HTR-8/SVneo (cell line): ENCODE data around the gene CEP152.
"Not testable (repeated sequence)": the region's sequence is repeated elsewhere in the genome, so short reads cannot be mapped to it uniquely, and the experiment has no call there.

Source experiments
- DNase-seq: peaks from one replicate; pipeline ENCODE4 v3.0.0; 2011; ENCODE audit warnings: low spot score, mixed read lengths; ENCODE audit not compliant: insufficient read length
- FAIRE-seq: peaks from 2 replicates; lab custom pipeline; 2011; peaks lifted over from hg19 to GRCh38; lab: Jason Lieb, UNC

Gene CEP152

DNA sequence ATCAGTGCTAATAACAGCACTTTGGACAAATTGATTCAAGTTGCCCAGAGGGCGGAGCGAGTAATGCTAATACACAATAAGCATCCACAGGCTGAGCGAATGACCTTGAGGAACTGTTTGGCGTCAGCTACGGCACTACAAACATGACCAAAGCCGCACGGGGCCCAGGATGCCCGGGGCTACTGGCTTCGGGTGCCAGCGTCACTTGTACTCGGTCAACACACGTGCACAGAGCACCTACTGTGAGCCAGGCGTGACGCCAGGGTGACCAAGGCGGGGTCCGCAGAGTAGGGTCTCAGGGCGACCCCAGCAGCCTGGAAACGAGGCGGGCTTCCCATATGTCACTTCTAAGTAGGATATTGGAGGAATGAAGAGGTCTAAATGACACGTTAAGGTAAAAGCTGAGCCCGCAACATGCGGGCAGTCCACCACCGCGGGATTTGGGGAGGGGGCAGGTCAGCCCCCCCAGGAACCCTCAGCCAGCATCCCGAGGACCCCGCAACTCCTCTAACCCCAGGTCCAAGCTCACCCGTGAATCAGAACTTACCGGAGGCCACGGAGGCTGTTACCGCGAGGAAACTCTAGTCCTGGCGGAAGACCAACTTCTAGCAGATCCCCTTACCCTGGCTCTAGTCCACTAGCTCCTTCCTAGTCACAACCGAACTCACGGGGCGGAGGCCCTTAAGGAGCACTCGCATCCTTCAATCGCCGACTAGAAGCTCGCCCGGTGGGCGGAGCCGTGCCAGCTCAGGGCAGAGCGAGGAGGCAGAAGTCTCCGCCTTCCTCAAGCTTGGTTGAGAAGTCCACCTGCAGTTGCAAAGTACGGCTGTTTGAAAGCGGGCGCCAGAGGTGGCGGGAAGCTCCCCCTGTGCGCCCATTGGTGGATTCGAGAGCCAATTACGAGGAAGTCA is at the start of gene CEP152:
Gene CEP152, minus strand, starts transcription at position 656 of the 911 bp plus-strand sequence. CDS start 5,420 bp downstream, outside the sequence.
- peak; percentile 94 for FAIRE-seq

GRCh38 chr15:48859426-48859825 is 48.6 kb upstream of the CEP152 start:
- no peak for FAIRE-seq
- DNase-seq: no peak

More for the DNA sequence above, at the start of gene CEP152:
- DNase-seq: peak; percentile 94

DNA sequence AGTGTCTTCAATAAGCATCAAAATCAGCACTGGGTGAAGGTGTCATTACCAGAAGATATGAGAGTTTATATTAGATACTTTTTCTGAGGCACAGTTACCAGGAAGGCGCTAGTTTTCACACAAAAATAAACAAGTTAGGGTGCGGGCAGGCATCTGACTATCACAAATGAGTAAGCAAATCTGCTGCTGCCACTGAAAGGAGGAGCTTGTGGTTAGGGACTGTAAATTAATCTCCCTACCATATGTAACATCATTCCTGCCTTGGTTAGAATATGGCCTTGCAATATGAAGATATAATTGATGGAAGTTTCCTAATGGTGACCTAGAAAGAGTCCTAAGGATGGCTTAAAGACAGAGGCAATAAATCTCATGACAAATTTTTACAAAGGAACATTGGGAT is 47.5 kb upstream of the CEP152 start:
- DNase-seq (no peak), FAIRE-seq (no peak)

DNA sequence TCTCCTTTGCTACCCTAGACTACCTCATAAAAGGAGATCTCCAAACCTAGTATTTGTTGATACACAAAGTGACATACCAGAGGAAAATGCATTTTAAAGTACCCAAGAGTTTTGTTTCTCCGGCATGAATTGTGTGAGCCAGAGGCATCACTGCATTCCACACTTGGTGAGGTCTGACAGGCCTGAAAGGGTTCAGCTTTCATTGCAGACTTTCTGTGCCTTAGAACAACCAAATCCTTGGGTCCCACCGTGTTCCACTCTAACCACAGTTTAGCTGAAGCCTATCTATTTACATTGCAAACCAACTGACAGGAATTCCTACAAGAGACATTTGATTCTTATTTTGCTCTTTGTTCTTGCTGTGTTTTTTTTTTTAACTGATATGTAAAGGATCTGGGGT is 46.1 kb upstream of the CEP152 start:
- FAIRE-seq (no peak), DNase-seq (no peak)

- peak; percentile 42 for FAIRE-seq
- DNase-seq: peak; percentile 30
These were observed 44.9 kb upstream of the CEP152 start for GRCh38 chr15:48855501-48856440.

DNA sequence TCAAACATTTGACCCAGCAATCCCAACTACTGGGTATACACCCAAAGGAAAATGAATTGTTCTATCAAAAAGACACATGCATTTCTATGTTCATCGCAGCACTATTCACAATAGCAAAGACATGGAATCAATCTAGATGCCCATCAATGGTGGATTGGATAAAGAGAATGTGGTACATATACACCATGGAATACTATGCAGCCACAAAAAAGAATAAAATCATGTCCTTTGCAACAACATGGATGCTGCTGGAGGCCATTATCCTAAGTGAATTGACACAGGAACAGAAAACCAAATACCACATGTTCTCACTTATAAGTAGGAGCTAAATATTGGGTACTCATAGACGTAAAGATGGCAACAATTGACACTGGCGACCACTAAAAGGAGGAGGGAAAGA is 43.6 kb upstream of the CEP152 start:
- FAIRE-seq, DNase-seq: not testable (repeated sequence)

DNA sequence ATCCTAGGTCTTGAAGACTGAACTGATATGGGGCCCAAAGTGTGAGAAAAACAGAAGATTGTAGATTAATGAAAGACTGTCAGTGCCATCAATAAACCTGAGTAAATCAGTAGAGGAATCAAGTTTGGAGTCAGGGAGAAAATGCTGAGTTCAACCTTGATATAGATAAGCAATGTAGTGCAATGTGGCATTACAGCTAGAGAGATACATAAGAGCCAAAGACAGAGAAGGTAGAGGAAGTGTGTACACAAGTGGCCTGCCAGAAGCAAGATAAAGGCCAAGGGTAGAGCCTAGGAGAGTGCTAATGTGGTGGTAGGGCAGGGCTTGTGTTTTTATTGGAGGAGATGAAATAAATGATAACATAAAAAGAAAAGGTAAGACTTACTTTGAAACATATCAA is 41.1 kb upstream of the CEP152 start:
- FAIRE-seq (no peak), DNase-seq (no peak)

DNA sequence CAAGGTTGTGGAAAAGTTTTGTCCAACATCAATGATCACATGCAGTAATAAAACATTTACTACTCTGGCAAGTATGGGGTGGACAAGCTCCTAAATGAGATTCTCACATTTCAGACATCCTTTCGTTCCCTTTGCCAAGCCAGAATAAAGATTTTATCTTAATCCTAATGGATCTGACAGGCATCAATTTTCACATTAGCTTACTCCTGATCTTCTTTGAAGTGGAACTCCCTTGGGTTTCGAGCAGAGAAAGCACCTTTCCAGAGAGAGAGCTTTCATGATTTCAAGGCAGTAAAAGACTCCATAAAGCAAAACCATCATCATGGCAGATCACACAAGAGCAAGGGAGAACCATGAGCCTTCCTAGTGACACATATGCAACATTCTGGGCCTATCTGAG is 39.8 kb upstream of the CEP152 start:
- FAIRE-seq (no peak), DNase-seq (no peak)

- DNase-seq: no peak
- no peak for FAIRE-seq
These were observed 34.3 kb upstream of the CEP152 start for GRCh38 chr15:48845123-48845522.

DNA sequence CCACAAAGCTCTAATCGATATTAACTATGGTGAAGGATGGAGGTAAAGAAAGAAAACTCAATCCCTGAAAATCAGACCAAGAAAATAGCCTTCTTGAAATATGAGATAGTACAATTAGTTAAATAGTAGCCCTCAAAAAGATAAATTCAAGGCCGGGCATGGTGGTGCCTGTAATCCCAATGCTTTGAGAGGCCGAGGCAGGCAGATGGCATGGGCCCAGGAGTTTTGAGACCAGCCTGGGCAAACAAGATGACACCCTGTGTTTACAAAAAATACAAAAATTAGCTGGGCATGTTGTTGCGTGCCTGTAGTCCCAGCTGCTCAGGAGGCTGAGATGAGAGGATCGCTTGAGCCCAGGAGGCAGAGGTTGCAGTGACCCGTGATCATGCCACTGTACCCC is 31.6 kb upstream of the CEP152 start:
- DNase-seq: no peak
- no peak for FAIRE-seq

DNA sequence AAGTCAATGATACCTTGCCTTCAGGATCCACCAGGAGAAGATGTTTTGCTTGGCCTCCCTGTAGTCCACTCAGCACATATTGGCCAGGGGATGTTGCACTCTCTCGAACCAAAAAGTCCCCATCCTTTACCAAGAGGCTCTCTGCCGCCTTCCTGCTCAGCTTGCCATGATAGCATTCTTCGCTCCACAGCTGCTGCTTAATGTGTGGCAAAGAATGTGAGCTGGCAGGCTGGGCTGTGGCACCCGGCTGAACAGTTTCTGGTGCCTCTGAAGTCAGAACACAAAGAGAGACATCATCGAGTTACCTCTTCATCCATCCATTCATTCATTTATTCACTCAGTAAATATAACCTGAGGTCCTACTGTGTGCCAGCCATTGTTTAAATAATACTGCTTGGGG is 23.9 kb upstream of the CEP152 start:
- DNase-seq (no peak), FAIRE-seq (no peak)

- no peak for FAIRE-seq
- no peak for DNase-seq
These were observed 22.8 kb upstream of the CEP152 start for GRCh38 chr15:48833526-48834239.

- DNase-seq: no peak
- FAIRE-seq: no peak
These were observed 21.8 kb upstream of the CEP152 start for GRCh38 chr15:48832648-48833047.

GRCh38 chr15:48828906-48829305 is 18.0 kb upstream of the CEP152 start:
- DNase-seq (no peak), FAIRE-seq (no peak)

- FAIRE-seq: no peak
- DNase-seq: no peak
These were observed 17.6 kb upstream of the CEP152 start for GRCh38 chr15:48828471-48828870.

- DNase-seq (no peak), FAIRE-seq (no peak)
These were observed 14.2 kb upstream of the CEP152 start for GRCh38 chr15:48825075-48825474.

DNA sequence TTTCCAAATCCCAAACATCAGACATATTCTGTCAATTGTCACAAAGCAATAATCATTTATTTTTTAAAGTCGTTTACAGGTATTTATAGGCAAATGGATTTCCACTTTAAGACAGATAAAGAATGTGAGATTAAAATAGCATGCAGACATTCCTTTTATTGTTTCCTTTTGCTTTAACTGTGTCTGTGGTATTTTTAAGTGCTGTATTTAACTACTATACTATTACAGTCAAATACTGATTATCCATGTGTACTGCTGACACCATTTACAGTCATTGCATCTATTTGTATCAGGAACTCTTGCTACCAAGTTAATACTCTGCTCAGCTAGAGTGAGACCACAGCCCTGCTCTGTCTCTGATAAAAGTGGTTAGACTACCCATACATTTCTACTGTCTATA is 12.8 kb upstream of the CEP152 start:
- no peak for DNase-seq
- FAIRE-seq: no peak

GRCh38 chr15:48823237-48823636 is 12.4 kb upstream of the CEP152 start:
- no peak for FAIRE-seq
- no peak for DNase-seq

GRCh38 chr15:48814286-48814685 is 3.4 kb upstream of the CEP152 start:
- FAIRE-seq: no peak
- DNase-seq: no peak

- FAIRE-seq (no peak), DNase-seq (no peak)
These were observed 573 bp upstream of the CEP152 start for GRCh38 chr15:48811325-48811958.
